Liver (tissue), 3 donors: ENCODE measurements around the gene ZNF544.

Source experiments
- JUND ChIP-seq, 2 donors: IDR thresholded peaks; 2 replicates each; pipeline ENCODE4 v1.6.1; 2016; ENCODE audit warnings: antibody characterized with exemption in 2 of 2
- YY1 ChIP-seq: IDR thresholded peaks from 2 replicates; pipeline ENCODE4 v1.6.1; 2016; ENCODE audit warnings: antibody characterized with exemption, mild to moderate bottlenecking
- TF ChIP-seq, protein P1 (sequence below): fragments of 150-350 bp; IDR thresholded peaks from 2 replicates; pipeline ENCODE4 v1.5.1; 2017; ENCODE audit warnings: improper control_type of control experiment, low read depth, low read length; ENCODE audit not compliant: missing input control
- donor health status: healthy.
- donor health status: healthy.

- TF ChIP-seq, protein P1, sequence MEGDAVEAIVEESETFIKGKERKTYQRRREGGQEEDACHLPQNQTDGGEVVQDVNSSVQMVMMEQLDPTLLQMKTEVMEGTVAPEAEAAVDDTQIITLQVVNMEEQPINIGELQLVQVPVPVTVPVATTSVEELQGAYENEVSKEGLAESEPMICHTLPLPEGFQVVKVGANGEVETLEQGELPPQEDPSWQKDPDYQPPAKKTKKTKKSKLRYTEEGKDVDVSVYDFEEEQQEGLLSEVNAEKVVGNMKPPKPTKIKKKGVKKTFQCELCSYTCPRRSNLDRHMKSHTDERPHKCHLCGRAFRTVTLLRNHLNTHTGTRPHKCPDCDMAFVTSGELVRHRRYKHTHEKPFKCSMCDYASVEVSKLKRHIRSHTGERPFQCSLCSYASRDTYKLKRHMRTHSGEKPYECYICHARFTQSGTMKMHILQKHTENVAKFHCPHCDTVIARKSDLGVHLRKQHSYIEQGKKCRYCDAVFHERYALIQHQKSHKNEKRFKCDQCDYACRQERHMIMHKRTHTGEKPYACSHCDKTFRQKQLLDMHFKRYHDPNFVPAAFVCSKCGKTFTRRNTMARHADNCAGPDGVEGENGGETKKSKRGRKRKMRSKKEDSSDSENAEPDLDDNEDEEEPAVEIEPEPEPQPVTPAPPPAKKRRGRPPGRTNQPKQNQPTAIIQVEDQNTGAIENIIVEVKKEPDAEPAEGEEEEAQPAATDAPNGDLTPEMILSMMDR: no peak
- TF ChIP-seq YY1 (no peak), JUND (IDR thresholded peaks at IDR 0.05) (no peak)
Observed at GRCh38 chr19:58227964-58228584, 640 bp upstream of the ZNF544 start.
